Measurements from ENCODE around the gene SPANXN2. TPM values are rescaled to one million over a fixed set of nuclear protein-coding genes. Genes with fewer than 3 reads are reported as not detected.
"Not testable (repeated sequence)": the region's sequence is repeated elsewhere in the genome, so short reads cannot be mapped to it uniquely, and the experiment has no call there.

SPANXN2 gene
- total RNA-seq (2013) = not detected
- not detected for polyA plus RNA-seq
- polyA minus RNA-seq = not detected in 2 replicates
- 0 to 0.06 (median 0) reads per million in 11 experiments for total RNA-seq

DNA sequence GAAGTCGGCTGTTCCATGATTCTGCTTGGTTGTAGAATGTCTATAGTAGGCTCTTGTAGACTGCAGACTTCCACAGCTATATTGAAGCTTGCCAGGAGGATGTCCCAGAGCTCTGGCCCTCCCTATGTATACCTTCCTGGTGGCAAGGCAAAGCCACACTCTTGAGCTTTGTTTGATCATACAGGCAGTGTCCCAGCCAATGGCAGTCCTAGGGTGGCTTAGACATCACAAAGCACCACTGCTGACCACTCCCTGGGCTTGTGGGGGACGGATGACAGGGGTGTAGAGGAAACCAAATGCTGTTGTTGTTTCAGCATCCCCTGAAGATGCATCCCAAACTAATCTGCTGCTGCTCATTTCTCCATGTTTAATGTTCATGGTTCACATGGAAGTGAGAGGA, at the start of gene SPANXN2:
Gene SPANXN2 (minus strand): TSS at position 101 of the 400 bp plus-strand sequence. CDS start 84 bp downstream, at position 17.
- not testable (repeated sequence) for H3K27me3 Mint-ChIP-seq (ENCODE audit: low read depth in 3 of 3); DNase-seq
- no CpG with 5 or more reads among the region's 2 CpGs for WGBS (ENCODE audit: insufficient coverage)

GRCh38 chrX:143768976-143769375, 48.4 kb upstream of the SPANXN2 start:
- H3K27ac ChIP-seq (ENCODE audit: low read depth in 1 of 2, low read length in 2 of 2) = no peak overlapping the region
- H3K4me1 ChIP-seq (ENCODE audit: control insufficient read depth in 1 of 2, insufficient read depth in 2 of 2, low read length in 2 of 2) = no peaks in the 10 kb centered on the region
- no CpG with 5 or more reads among the region's 3 CpGs for WGBS (ENCODE audit: insufficient coverage)
- H3K9ac ChIP-seq (ENCODE audit: insufficient read depth, low read length, poor library complexity, severe bottlenecking) = no peak overlapping the region
- Mint-ChIP-seq H3K4me3 (no peak overlapping the region), H3K9me3 (peaks cover 0 to 21% (median 9%) of the 10 kb centered on the region in 7 donors), H3K27ac (no peak overlapping the region), H3K36me3 (no peaks in the 10 kb centered on the region), H3K4me1 (no peaks in the 10 kb centered on the region), H3K27me3 (ENCODE audit: low read depth in 3 of 3) (peaks cover 0 to 2% (median 0%) of the 10 kb centered on the region in 3 donors)
- no peaks in the 10 kb centered on the region for H3K27me3 ChIP-seq (ENCODE audit: control insufficient read depth in 2 of 2, insufficient read depth in 2 of 2, low read length in 2 of 2)
- H3K4me3 ChIP-seq (replicated peaks in 1 of 3; ENCODE audit: low read depth in 2 of 3, low read length in 3 of 3) = no peak overlapping the region
- H3K36me3 ChIP-seq (replicated peaks in 1 of 2; ENCODE audit: control insufficient read depth in 1 of 2, insufficient read depth in 2 of 2, low read length in 2 of 2) = no peaks in the 10 kb centered on the region
- no peaks in the 10 kb centered on the region for H3K79me2 ChIP-seq (ENCODE audit: insufficient read depth, low read length)
- peaks cover 0 to 8% of the 10 kb centered on the region in 2 donors for H3K9me3 ChIP-seq (replicated peaks in 1 of 2; ENCODE audit: control insufficient read depth in 1 of 2, insufficient read depth in 1 of 2, low read length in 2 of 2)
- no peaks in the 10 kb centered on the region for H4K20me1 ChIP-seq (ENCODE audit: insufficient read depth, low read length)
- H3K4me2 ChIP-seq (replicated peaks; ENCODE audit: extremely low read depth, low read length, poor library complexity, severe bottlenecking) = no peak overlapping the region
- DNase-seq = no peak
- H2AFZ ChIP-seq (ENCODE audit: insufficient read depth, low read depth, low read length, poor library complexity, severe bottlenecking) = no peak overlapping the region
- no peak for TF ChIP-seq CTCF (IDR thresholded peaks at IDR 0.05)
- intact Hi-C loops (cut with micrococcal nuclease) = no loop called here

More for the DNA sequence above, at the start of gene SPANXN2:
- H3K9ac ChIP-seq (ENCODE audit: insufficient read depth, low read length, poor library complexity, severe bottlenecking); intact Hi-C loops (cut with micrococcal nuclease); H3K36me3 Mint-ChIP-seq; H3K4me2 ChIP-seq (replicated peaks; ENCODE audit: extremely low read depth, low read length, poor library complexity, severe bottlenecking); H3K4me3 Mint-ChIP-seq; H4K20me1 ChIP-seq (ENCODE audit: insufficient read depth, low read length); H3K79me2 ChIP-seq (ENCODE audit: insufficient read depth, low read length); H3K27ac ChIP-seq (ENCODE audit: low read depth in 1 of 2, low read length in 2 of 2); H3K4me1 ChIP-seq (ENCODE audit: control insufficient read depth in 1 of 2, insufficient read depth in 2 of 2, low read length in 2 of 2); H3K9me3 ChIP-seq (replicated peaks in 1 of 2; ENCODE audit: control insufficient read depth in 1 of 2, insufficient read depth in 1 of 2, low read length in 2 of 2); H3K36me3 ChIP-seq (replicated peaks in 1 of 2; ENCODE audit: control insufficient read depth in 1 of 2, insufficient read depth in 2 of 2, low read length in 2 of 2); H2AFZ ChIP-seq (ENCODE audit: insufficient read depth, low read depth, low read length, poor library complexity, severe bottlenecking); H3K27me3 ChIP-seq (ENCODE audit: control insufficient read depth in 2 of 2, insufficient read depth in 2 of 2, low read length in 2 of 2); H3K4me1 Mint-ChIP-seq; H3K4me3 ChIP-seq (replicated peaks in 1 of 3; ENCODE audit: low read depth in 2 of 3, low read length in 3 of 3): not testable (repeated sequence)
- Mint-ChIP-seq H3K9me3 (peaks cover 3 to 19% (median 7%) of the 10 kb centered on the region in 7 donors), H3K27ac (peak within 1 kb of the TSS in 1 of 7 donors; percentile 51)

GRCh38 chrX:143767789-143768188, 47.2 kb upstream of the SPANXN2 start:
- WGBS (ENCODE audit: insufficient coverage) = no CpG with 5 or more reads among the region's 12 CpGs
- peak overlapping the region in 1 of 7 donors; percentile 45 for H3K27ac Mint-ChIP-seq
- DNase-seq = not testable (repeated sequence)

More at GRCh38 chrX:143767789-143768188, 47.2 kb upstream of the SPANXN2 start:
- H2AFZ ChIP-seq (ENCODE audit: insufficient read depth, low read depth, low read length, poor library complexity, severe bottlenecking); H4K20me1 ChIP-seq (ENCODE audit: insufficient read depth, low read length); H3K36me3 ChIP-seq (replicated peaks in 1 of 2; ENCODE audit: control insufficient read depth in 1 of 2, insufficient read depth in 2 of 2, low read length in 2 of 2); H3K27me3 Mint-ChIP-seq (ENCODE audit: low read depth in 3 of 3); H3K27ac ChIP-seq (ENCODE audit: low read depth in 1 of 2, low read length in 2 of 2); H3K4me1 ChIP-seq (ENCODE audit: control insufficient read depth in 1 of 2, insufficient read depth in 2 of 2, low read length in 2 of 2); H3K4me1 Mint-ChIP-seq; intact Hi-C loops (cut with micrococcal nuclease); H3K4me3 ChIP-seq (replicated peaks in 1 of 3; ENCODE audit: low read depth in 2 of 3, low read length in 3 of 3); H3K9ac ChIP-seq (ENCODE audit: insufficient read depth, low read length, poor library complexity, severe bottlenecking); H3K4me2 ChIP-seq (replicated peaks; ENCODE audit: extremely low read depth, low read length, poor library complexity, severe bottlenecking); H3K9me3 ChIP-seq (replicated peaks in 1 of 2; ENCODE audit: control insufficient read depth in 1 of 2, insufficient read depth in 1 of 2, low read length in 2 of 2); H3K36me3 Mint-ChIP-seq; H3K27me3 ChIP-seq (ENCODE audit: control insufficient read depth in 2 of 2, insufficient read depth in 2 of 2, low read length in 2 of 2); H3K4me3 Mint-ChIP-seq; H3K79me2 ChIP-seq (ENCODE audit: insufficient read depth, low read length): not testable (repeated sequence)
- peaks cover 0 to 22% (median 9%) of the 10 kb centered on the region in 7 donors for H3K9me3 Mint-ChIP-seq
